ENCODE measurements around the gene MMP25.

- TF ChIP-seq EZH2 (IDR thresholded peaks at IDR 0.05; ENCODE audit: insufficient read depth, poor library complexity, severe bottlenecking) (no peak), EZH2phosphoT487 (IDR thresholded peaks at IDR 0.05; ENCODE audit: insufficient read depth, low read depth) (no peak)
Observed at GRCh38 chr16:3080024-3080423, 33.7 kb downstream of the MMP25 start.

Measured in GM23248 (cell line).